Right renal pelvis (tissue), 4 donors: ENCODE measurements around the gene LZTS3. TPM values are rescaled to one million over a fixed set of nuclear protein-coding genes. Genes with fewer than 3 reads are reported as not detected.
"Not testable (repeated sequence)": the region's sequence is repeated elsewhere in the genome, so short reads cannot be mapped to it uniquely, and the experiment has no call there.

ENCODE experiments used
- DNase-seq, 4 donors: peaks; one replicate each; pipeline ENCODE4 v3.0.0-alpha.2; 2013; ENCODE audit warnings: low read depth in 4 of 4, low spot score in 3 of 4, missing footprints in 1 of 4
- polyA plus RNA-seq, 4 donors: library from polyadenylated mRNA; unstranded; fragments of 120-200 nt; gene quantifications; one replicate each; pipeline ENCODE4 v1.2.1, GENCODE V29; 2013; ENCODE audit not compliant: insufficient read length in 4 of 4

LZTS3 gene
- polyA plus RNA-seq, 4 donors = 14.4 to 18.9 (median 15.6) TPM

- no peak for DNase-seq
Measured at GRCh38 chr20:3168829-3169590, 4.3 kb downstream of the LZTS3 start.

- DNase-seq = no peak
Measured at GRCh38 chr20:3168079-3168828, 5.1 kb downstream of the LZTS3 start.

- DNase-seq = no peak
Measured at GRCh38 chr20:3167738-3168078, 5.6 kb downstream of the LZTS3 start.

GRCh38 chr20:3166913-3167342, 6.4 kb downstream of the LZTS3 start:
- no peak for DNase-seq

GRCh38 chr20:3166338-3166912, 6.9 kb downstream of the LZTS3 start:
- DNase-seq = no peak

GRCh38 chr20:3165473-3166337, 7.6 kb downstream of the LZTS3 start:
- no peak for DNase-seq

GRCh38 chr20:3164763-3165410, 8.5 kb downstream of the LZTS3 start:
- DNase-seq = no peak

- no peak for DNase-seq
Measured at GRCh38 chr20:3164043-3164762, 9.1 kb downstream of the LZTS3 start.

GRCh38 chr20:3163099-3164042, 10.0 kb downstream of the LZTS3 start:
- no peak for DNase-seq

- no peak for DNase-seq
Measured at GRCh38 chr20:3162080-3162611, 11.2 kb downstream of the LZTS3 start.

GRCh38 chr20:3161316-3162079, 11.9 kb downstream of the LZTS3 start:
- no peak for DNase-seq

- DNase-seq = no peak
Measured at GRCh38 chr20:3160418-3160817, 12.9 kb downstream of the LZTS3 start.

GRCh38 chr20:3158968-3159431, 14.3 kb downstream of the LZTS3 start:
- no peak for DNase-seq

- DNase-seq = no peak
Measured at GRCh38 chr20:3157817-3158216, 15.5 kb downstream of the LZTS3 start.

GRCh38 chr20:3156811-3157619, 16.3 kb downstream of the LZTS3 start:
- no peak for DNase-seq

GRCh38 chr20:3152057-3152644, 21.2 kb downstream of the LZTS3 start:
- not testable (repeated sequence) for DNase-seq
